Fibroblast of pulmonary artery (primary cell): ENCODE data around the gene RPS6KC1.

Source experiments
- DNase-seq: peaks from one replicate; pipeline ENCODE4 v3.0.0-alpha.2; 2010; ENCODE audit warnings: low read depth
- H3K4me3 ChIP-seq: replicated peaks from 2 replicates; pipeline ENCODE4 v1.5.1; 2011; ENCODE audit warnings: low read depth, mild to moderate bottlenecking, control low read depth, low read length, moderate library complexity
- CTCF ChIP-seq: IDR thresholded peaks from 2 replicates; pipeline ENCODE4 v1.5.1; 2011; ENCODE audit warnings: mild to moderate bottlenecking, control low read depth, low read length, inconsistent platforms; ENCODE audit errors: missing control alignments

RPS6KC1 gene

DNA sequence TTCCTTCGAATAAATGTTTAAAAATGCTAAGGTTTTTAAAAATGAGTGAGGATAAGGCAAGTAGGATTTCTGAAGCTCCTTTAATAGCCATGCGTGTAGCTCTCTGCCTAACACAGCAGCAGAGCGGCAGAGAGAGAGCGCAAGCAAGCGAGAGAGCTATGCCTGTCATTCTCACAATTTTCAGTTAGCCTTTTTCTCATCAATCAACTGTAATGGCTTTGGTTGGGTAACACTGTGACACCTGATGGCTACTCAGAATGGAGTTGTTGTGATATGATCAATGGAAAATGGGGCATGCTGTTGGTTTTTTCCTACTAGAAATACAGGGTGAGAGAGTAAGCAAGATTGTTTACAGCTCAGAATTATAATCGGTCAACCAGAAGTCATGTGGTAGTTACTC is 198.4 kb downstream of the RPS6KC1 start:
- H3K4me3 ChIP-seq: no peak overlapping the region
- DNase-seq: no peak
- TF ChIP-seq CTCF: no peak

GRCh38 chr1:213250041-213250440 is 199.0 kb downstream of the RPS6KC1 start:
- TF ChIP-seq CTCF: no peak
- DNase-seq: no peak
- H3K4me3 ChIP-seq: no peak overlapping the region

DNA sequence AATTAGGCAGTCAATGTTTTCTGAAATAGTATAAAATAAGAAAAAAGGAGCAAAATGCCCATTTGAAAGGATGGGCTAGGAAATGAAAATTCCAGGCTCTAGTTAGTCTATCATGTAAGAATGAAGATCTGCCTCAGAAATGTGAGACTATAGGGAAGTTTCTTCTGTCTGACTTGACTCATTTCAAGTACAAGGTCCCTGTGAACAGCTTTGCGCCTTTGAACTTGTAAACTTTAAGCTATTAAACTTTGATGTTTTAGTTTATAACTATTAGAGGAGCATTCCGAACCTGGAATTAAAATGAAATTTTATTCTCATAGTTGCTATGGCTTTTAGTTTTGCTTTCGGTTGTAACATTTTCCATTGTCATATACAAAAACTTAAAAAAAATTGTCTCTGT is 199.4 kb downstream of the RPS6KC1 start:
- no peak overlapping the region for H3K4me3 ChIP-seq
- no peak for TF ChIP-seq CTCF
- DNase-seq: no peak

GRCh38 chr1:213251972-213252371 is 200.9 kb downstream of the RPS6KC1 start:
- no peak for DNase-seq
- no peak overlapping the region for H3K4me3 ChIP-seq
- no peak for TF ChIP-seq CTCF

- H3K4me3 ChIP-seq: no peak overlapping the region
- no peak for DNase-seq
- TF ChIP-seq CTCF: no peak
Observed at GRCh38 chr1:213256438-213257087, 205.5 kb downstream of the RPS6KC1 start.

GRCh38 chr1:213260311-213261075 is 209.5 kb downstream of the RPS6KC1 start:
- no peak for TF ChIP-seq CTCF
- no peak for DNase-seq
- H3K4me3 ChIP-seq: no peak overlapping the region
